Loucy (cell line): Measurements from ENCODE around the gene SNRNP200.

Experiments used
- H2AFZ ChIP-seq: fragments of 200-600 bp; sonication (generic); 2 replicates; pipeline ENCODE4 v1.6.0; 2016; ENCODE audit warnings: antibody characterized with exemption, mild to moderate bottlenecking, low read length, moderate library complexity
- H3F3A ChIP-seq: fragments of 200-600 bp; 2 replicates; pipeline ENCODE4 v1.6.0; 2016; ENCODE audit warnings: antibody characterized with exemption, low read depth, mild to moderate bottlenecking
- H3K27me3 ChIP-seq: fragments of 200-600 bp; sonication (generic); 2 replicates; pipeline ENCODE4 v1.6.1; 2014; ENCODE audit warnings: low read length, mild to moderate bottlenecking; ENCODE audit not compliant: insufficient read depth, poor library complexity, severe bottlenecking
- H3K36me3 ChIP-seq: fragments of 200-600 bp; sonication (generic); 2 replicates; pipeline ENCODE4 v1.6.1; 2016; ENCODE audit warnings: low read length; ENCODE audit not compliant: insufficient read depth
- H3K4me1 ChIP-seq: fragments of 200-600 bp; sonication (generic); 2 replicates; pipeline ENCODE4 v1.5.1; 2014; ENCODE audit warnings: low read length, mild to moderate bottlenecking; ENCODE audit not compliant: insufficient read depth, poor library complexity, severe bottlenecking
- H3K4me2 ChIP-seq: fragments of 200-600 bp; sonication (generic); 2 replicates; pipeline ENCODE4 v1.6.0; 2014; ENCODE audit warnings: antibody characterized with exemption, low read length, low read depth, mild to moderate bottlenecking; ENCODE audit not compliant: poor library complexity, severe bottlenecking
- H3K4me3 ChIP-seq: fragments of 200-600 bp; sonication (generic); 2 replicates; pipeline ENCODE4 v1.5.1; 2014; ENCODE audit warnings: low read length, mild to moderate bottlenecking, mixed read lengths; ENCODE audit not compliant: poor library complexity, severe bottlenecking
- H3K79me2 ChIP-seq: fragments of 200-600 bp; sonication (generic); 2 replicates; pipeline ENCODE4 v1.6.1; 2014; ENCODE audit warnings: low read length; ENCODE audit not compliant: insufficient read depth
- H3K9ac ChIP-seq: fragments of 200-600 bp; sonication (generic); 2 replicates; pipeline ENCODE4 v1.6.0; 2014; ENCODE audit warnings: mild to moderate bottlenecking, low read depth, low read length, moderate library complexity; ENCODE audit not compliant: poor library complexity, severe bottlenecking
- H3K9me2 ChIP-seq: fragments of 200-600 bp; sonication (generic); replicated peaks from 2 replicates; pipeline ENCODE4 v1.6.1; 2016; ENCODE audit warnings: low read depth, low read length, mixed read lengths
- H3K9me3 ChIP-seq: fragments of 200-600 bp; sonication (generic); 2 replicates; pipeline ENCODE4 v1.6.1; 2014; ENCODE audit warnings: mild to moderate bottlenecking, antibody characterized with exemption, low read length, low read depth; ENCODE audit not compliant: insufficient read depth
- H4K20me1 ChIP-seq: fragments of 200-600 bp; sonication (generic); 2 replicates; pipeline ENCODE4 v1.6.0; 2014; ENCODE audit warnings: antibody characterized with exemption, low read length, mild to moderate bottlenecking; ENCODE audit not compliant: insufficient read depth, poor library complexity, severe bottlenecking
- EZH2phosphoT487 ChIP-seq: fragments of 200-600 bp; IDR thresholded peaks from 2 replicates; pipeline ENCODE4 v1.6.1; 2018; ENCODE audit warnings: antibody characterized with exemption, mild to moderate bottlenecking, moderate library complexity, borderline replicate concordance
- TF ChIP-seq, protein P1 (sequence below): fragments of 200-600 bp; sonication (generic); conservative IDR thresholded peaks from 2 replicates; pipeline ENCODE4 v1.5.1; 2014; ENCODE audit warnings: mild to moderate bottlenecking, antibody characterized with exemption, low read length

SNRNP200 gene

DNA sequence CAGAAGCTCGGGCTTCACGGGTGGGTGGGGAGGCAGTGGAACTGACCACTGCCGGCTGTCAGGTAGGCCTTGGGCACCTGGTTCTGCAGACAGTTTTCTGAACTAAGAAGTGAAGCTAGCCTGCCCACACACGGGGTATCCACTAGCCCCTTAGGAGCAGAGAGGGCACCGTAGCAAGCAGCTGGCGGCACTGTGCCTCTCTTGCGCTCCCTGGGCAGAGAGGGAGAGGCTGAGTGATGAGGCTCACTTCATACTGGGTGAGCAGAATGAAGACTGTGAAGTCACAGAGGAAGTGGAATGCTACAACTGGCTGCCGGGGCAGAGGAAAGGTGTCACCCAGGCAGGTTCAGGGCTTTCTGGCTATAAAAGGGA is 20.5 kb upstream of the SNRNP200 start:
- peak overlapping the region; percentile 83 for H3K4me3 ChIP-seq
- peaks cover 45% of the 10 kb centered on the region for H3K79me2 ChIP-seq
- peak overlapping the region; percentile 90 for H2AFZ ChIP-seq
- peak overlapping the region; percentile 80 for H3K9ac ChIP-seq
- no peaks in the 10 kb centered on the region for H3K9me2 ChIP-seq
- peaks cover 4% of the 10 kb centered on the region for H4K20me1 ChIP-seq
- TF ChIP-seq, protein P1, sequence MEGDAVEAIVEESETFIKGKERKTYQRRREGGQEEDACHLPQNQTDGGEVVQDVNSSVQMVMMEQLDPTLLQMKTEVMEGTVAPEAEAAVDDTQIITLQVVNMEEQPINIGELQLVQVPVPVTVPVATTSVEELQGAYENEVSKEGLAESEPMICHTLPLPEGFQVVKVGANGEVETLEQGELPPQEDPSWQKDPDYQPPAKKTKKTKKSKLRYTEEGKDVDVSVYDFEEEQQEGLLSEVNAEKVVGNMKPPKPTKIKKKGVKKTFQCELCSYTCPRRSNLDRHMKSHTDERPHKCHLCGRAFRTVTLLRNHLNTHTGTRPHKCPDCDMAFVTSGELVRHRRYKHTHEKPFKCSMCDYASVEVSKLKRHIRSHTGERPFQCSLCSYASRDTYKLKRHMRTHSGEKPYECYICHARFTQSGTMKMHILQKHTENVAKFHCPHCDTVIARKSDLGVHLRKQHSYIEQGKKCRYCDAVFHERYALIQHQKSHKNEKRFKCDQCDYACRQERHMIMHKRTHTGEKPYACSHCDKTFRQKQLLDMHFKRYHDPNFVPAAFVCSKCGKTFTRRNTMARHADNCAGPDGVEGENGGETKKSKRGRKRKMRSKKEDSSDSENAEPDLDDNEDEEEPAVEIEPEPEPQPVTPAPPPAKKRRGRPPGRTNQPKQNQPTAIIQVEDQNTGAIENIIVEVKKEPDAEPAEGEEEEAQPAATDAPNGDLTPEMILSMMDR, result no peak
- no peak for TF ChIP-seq EZH2phosphoT487
- H3K4me2 ChIP-seq, result peak overlapping the region; percentile 79
- no peaks in the 10 kb centered on the region for H3K27me3 ChIP-seq
- no peaks in the 10 kb centered on the region for H3F3A ChIP-seq
- H3K36me3 ChIP-seq, result no peaks in the 10 kb centered on the region; the same call in 1 of the 2 replicates
- peaks cover 14% of the 10 kb centered on the region for H3K4me1 ChIP-seq
- H3K9me3 ChIP-seq, result no peaks in the 10 kb centered on the region

DNA sequence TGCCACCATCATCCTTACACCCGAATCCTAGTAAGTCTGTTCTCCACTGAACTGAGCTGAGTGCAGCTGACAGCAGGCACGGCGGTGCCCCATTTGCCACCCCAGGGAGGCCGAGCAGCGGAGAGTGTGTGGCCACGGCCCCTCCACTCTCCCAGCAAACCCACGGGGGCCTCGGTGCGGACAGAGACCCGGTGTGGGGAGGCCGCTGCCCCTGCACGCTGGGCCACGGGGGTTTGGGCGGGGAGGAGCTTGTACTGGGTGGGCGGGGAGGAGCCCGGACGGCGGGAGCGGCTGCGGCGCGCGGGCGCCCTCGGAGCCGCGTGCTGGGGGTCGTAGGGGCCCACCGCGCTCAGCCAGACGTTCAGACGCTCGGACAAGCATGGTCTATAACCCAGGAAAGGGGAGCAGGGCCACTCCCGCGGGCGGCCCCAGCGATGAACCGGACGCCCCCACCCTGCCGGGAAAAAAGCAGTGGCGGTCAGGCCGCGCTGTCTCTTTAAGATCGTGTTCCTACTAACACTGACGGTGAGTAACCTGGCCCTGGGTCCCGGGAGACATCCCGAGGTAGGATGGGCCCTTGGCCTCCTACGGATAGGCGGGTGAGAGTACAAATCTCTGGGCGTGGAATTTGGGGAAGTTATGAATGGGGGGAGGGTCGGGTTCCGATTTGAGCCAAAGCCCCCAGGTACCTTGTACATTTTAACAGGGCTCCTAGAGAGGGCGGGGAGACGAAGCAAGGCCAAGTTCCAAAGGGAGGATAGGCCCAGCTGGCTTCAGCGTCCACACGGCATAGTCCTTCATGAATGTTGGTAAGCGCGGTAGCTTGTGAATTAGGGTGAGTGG is 19.9 kb upstream of the SNRNP200 start, which contains the start of gene ITPRIPL1:
ITPRIPL1 (plus strand) TSS at position 277 of the 843 bp plus-strand sequence; CDS start at position 800, 523 bp downstream.
- Histone ChIP-seq H2AFZ (peak within 1 kb of the TSS; percentile 90), H3K4me3 (peak within 1 kb of the TSS; percentile 83), H4K20me1 (peaks cover 4% of the 10 kb centered on the region), H3K4me2 (peak within 1 kb of the TSS; percentile 79), H3K27me3 (no peaks in the 10 kb centered on the region), H3K4me1 (peaks cover 20% of the 10 kb centered on the region), H3K79me2 (peaks cover 51% of the 10 kb centered on the region), H3F3A (no peaks in the 10 kb centered on the region), H3K9me2 (no peaks in the 10 kb centered on the region), H3K36me3 (no peaks in the 10 kb centered on the region; the same call in 1 of the 2 replicates), H3K9me3 (no peaks in the 10 kb centered on the region), H3K9ac (peak within 1 kb of the TSS; percentile 80)
- no peak for TF ChIP-seq EZH2phosphoT487
- TF ChIP-seq, protein P1, result no peak

DNA sequence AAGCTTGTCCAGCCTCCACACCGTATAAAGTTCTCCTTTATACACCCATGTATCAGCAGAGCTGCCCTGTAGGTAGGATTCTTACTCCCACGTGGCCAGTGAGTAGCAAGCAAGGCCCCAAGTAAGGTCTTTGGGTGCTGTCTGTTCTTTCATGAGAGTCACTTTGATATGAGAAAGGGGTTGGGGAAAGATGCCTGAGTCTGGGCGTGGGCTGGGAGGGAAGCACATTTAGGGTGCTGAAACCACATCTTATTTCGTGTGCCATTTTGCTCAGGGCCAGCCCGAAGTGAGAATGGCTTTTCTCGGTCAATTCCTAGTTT is 19.3 kb upstream of the SNRNP200 start:
- Histone ChIP-seq H3F3A (no peaks in the 10 kb centered on the region), H2AFZ (peak overlapping the region; percentile 90), H3K79me2 (peaks cover 54% of the 10 kb centered on the region), H3K4me2 (peak overlapping the region; percentile 79), H3K4me1 (peaks cover 24% of the 10 kb centered on the region), H3K27me3 (no peaks in the 10 kb centered on the region), H3K9me2 (no peaks in the 10 kb centered on the region), H3K4me3 (peak overlapping the region; percentile 83), H3K36me3 (no peaks in the 10 kb centered on the region; the same call in 1 of the 2 replicates), H3K9ac (peak overlapping the region; percentile 80), H3K9me3 (no peaks in the 10 kb centered on the region), H4K20me1 (peaks cover 4% of the 10 kb centered on the region)
- TF ChIP-seq, protein P1, result no peak
- no peak for TF ChIP-seq EZH2phosphoT487
